H7 (cell line): Measurements from ENCODE around the gene TRAF1. TPM values are rescaled to one million over a fixed set of nuclear protein-coding genes. Genes with fewer than 3 reads are reported as not detected.
"Not testable (repeated sequence)": the region's sequence is repeated elsewhere in the genome, so short reads cannot be mapped to it uniquely, and the experiment has no call there.

ENCODE experiments used
- DNase-seq: peaks from one replicate; pipeline ENCODE4 v3.0.0; 2012
- H3K27me3 ChIP-seq: 2 replicates; pipeline ENCODE4 v1.6.0; 2011; ENCODE audit warnings: mild to moderate bottlenecking, low read length; ENCODE audit not compliant: control insufficient read depth, insufficient read depth
- H3K36me3 ChIP-seq: replicated peaks from 2 replicates; pipeline ENCODE4 v1.5.1; 2011; ENCODE audit warnings: low read length; ENCODE audit not compliant: control insufficient read depth, insufficient read depth
- H3K4me3 ChIP-seq: 2 replicates; pipeline ENCODE4 v1.5.1; 2011; ENCODE audit warnings: low read depth, mild to moderate bottlenecking, control low read depth, low read length, moderate library complexity; ENCODE audit not compliant: insufficient read depth
- total RNA-seq: library from RNA; depleted of rRNA; stranded (reverse); fragments of >200 nt; shearing (Covaris generic); gene quantifications from 2 replicates; pipeline ENCODE4 v1.2.3, GENCODE V29; 2014; rRNA removed

Gene TRAF1, protein sequence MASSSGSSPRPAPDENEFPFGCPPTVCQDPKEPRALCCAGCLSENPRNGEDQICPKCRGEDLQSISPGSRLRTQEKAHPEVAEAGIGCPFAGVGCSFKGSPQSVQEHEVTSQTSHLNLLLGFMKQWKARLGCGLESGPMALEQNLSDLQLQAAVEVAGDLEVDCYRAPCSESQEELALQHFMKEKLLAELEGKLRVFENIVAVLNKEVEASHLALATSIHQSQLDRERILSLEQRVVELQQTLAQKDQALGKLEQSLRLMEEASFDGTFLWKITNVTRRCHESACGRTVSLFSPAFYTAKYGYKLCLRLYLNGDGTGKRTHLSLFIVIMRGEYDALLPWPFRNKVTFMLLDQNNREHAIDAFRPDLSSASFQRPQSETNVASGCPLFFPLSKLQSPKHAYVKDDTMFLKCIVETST
- 0.97 and 1.4 TPM in 2 replicates for total RNA-seq

DNA sequence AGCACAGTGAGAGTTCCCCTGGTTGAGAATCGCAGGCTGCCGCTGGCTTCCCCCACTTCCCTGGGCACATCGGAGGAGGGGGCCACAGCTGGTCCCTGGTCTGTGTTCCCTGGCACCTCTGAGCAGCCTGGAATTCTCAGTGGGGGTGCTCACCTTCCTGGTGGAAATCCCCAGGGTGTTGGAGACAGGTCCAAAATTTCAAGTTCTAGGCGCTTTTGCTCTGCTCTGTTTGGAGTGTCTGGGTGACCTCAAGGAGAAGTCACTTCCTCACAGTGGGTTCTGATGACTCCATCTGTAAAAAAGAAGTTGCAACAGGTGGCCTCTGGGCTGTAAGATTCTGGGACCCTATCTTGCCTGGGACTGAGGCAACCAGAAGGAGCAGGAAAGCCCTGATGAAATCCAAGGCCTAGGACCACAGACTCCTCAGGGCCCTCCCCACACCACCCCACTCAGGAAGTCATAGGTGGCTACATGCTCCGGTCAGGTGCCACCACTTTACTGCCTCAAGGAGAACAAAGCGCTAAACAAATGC is at the start of gene TRAF1:
TRAF1 (minus strand) TSS at position 400 of the 532 bp plus-strand sequence. CDS start 721 bp downstream, outside the sequence.
- Histone ChIP-seq H3K36me3 (no peaks in the 10 kb centered on the region; the same call in 1 of the 2 replicates), H3K4me3 (no peak within 1 kb of the TSS), H3K27me3 (peaks cover 7% of the 10 kb centered on the region)
- no peak for DNase-seq

DNA sequence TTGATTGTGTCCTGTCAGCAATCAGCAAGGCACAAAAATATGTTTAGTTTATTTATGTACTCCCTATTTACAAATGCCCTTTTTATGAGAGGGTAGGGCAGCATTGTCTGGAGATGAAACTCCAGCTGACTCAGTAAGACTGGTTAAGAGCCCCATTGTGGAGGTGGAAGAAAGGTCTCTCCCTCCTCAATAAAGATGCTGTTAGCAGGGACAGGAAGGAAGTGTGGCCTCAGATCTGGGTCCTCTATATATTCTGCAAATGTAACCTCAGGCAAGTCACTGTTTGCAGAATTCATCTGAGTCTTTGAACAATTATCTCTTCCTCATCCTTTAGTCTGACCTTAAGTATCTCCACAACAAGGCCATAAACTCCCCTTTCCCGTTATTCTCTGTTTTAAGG is 48.3 kb upstream of the TRAF1 start:
- H3K27me3 ChIP-seq, result no peaks in the 10 kb centered on the region
- H3K4me3 ChIP-seq, result no peak overlapping the region
- H3K36me3 ChIP-seq, result no peaks in the 10 kb centered on the region
- no peak for DNase-seq

DNA sequence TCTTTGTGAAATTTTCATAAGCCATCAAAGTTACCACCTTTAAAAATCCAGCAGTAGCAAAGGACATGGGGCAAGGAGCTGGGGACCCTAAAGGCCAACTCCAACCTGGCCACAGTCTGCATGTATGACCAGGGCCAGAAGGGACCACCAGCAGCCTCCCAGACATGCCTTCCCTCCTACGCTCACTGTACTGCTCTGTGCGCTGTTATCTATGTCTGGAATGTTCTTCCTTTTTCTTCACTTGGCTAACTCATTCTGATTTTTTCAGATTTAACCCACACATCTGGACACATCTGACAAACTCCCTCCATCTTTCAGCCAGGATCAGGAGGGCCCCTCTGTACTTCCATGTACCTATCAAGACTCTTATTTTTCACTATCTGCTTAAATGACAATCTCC is 47.6 kb upstream of the TRAF1 start:
- no peaks in the 10 kb centered on the region for H3K27me3 ChIP-seq
- no peaks in the 10 kb centered on the region for H3K36me3 ChIP-seq
- DNase-seq, result no peak
- H3K4me3 ChIP-seq, result no peak overlapping the region

DNA sequence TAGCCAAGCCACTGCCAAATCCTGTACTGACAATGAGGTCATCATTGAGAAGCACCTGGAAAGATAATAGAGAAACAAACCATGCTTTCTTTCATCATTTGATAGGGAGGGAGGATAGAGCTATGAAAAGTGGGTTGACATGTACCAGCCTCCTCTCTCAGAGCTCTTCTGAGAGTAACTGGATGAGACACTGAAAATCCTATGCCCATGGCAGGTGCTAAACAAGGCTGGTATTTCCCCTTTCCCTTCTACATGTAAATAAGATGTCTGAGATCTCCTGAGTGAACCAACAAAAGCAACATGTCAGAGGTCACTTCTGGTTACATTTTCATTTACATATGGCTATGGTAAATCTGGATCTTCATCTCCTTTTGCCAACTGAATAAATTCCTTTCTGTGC is 45.3 kb upstream of the TRAF1 start:
- Histone ChIP-seq H3K4me3 (no peak overlapping the region), H3K36me3 (no peaks in the 10 kb centered on the region), H3K27me3 (no peaks in the 10 kb centered on the region)
- DNase-seq, result no peak

DNA sequence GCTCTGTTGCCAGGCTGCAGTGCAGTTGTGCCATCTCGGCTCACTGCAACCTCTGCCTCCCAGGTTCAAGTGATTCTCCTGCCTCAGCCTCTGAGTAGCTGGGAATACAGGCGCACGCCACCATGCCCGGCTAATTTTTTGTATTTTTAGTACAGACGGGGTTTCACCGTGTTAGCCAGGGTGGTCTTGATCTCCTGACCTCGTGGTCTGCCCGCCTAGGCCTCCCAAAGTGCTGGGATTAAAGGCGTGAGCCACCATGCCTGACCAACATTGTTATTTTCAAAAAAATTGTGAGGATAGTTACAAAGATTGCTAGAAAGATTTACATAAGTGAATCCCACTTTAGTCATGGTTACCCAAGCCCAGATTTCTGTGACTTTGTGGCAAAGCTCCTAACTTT is 44.9 kb upstream of the TRAF1 start:
- DNase-seq, H3K36me3 ChIP-seq, H3K27me3 ChIP-seq, H3K4me3 ChIP-seq: not testable (repeated sequence)

DNA sequence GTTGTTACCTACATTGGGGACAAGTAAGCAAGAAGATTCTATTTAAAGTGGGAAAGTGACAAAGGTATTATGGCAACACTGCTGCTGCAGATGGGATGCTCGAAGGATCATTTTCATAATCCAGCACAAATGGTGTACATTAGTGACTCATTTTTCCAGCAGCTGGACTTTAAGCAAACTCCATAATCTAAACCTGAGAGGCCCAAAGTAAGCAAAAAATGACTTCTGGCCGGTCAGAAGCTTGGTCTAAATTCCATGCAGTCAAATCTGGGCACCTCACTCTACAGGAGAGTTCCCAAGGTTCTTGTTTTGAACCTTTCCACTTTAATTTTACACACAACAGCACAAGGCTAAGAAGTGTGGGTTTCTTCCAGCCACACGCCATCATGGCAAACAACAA is 43.6 kb upstream of the TRAF1 start:
- DNase-seq, result no peak
- H3K27me3 ChIP-seq, result no peaks in the 10 kb centered on the region

DNA sequence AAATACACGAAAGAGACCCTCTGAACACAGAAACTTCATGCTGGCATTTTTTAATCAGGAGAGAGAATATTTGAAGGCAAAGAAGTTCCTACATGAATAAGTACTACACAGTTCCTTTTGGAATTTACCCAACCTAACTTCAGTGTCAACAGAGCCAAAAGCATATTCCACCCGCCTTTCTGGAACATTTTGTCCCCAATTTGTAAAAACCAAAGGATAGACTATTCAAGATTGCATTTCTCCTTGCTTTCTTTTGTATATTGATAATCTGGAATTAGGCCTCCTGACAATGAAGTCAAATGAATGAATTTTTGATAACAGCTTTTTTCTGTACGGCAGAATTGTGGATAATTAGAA is 39.4 kb upstream of the TRAF1 start:
- DNase-seq, result no peak
- Histone ChIP-seq H3K27me3 (no peaks in the 10 kb centered on the region), H3K36me3 (no peaks in the 10 kb centered on the region), H3K4me3 (no peak overlapping the region)

More for the DNA sequence above, 43.6 kb upstream of the TRAF1 start:
- Histone ChIP-seq H3K4me3 (no peak overlapping the region), H3K36me3 (no peaks in the 10 kb centered on the region)

DNA sequence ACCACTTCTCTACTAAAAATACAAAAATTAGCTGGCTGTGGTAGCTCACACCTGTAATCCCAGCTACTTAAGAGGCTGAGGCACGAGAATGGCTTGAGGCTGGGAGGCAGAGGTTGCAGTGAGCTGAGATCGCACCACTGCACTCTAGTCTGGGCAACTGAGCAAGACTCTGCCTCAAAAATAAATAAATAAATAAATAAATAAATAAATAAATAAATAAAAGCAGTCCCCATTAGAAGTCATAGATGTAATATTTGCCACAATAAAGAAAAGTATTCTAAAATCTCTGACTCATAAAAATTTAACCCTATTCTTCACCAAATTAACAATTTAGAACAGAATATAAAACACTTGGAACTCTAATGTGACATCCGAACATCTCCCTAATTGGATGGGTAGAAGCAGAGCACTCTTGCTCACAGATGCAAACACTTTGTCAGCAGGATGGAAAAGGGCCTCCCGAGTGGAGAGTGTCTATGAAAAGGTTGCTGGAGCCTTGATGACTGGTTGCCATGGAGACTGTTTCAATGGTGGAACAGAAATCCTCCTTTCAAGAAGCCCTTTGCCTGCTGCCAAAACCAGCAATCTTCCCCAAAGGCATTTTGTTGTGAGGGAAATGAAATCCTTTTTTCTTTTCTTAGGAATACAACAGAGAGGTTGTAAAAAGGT is 38.9 kb upstream of the TRAF1 start:
- DNase-seq, result peak; percentile 41
- H3K27me3 ChIP-seq, result no peaks in the 10 kb centered on the region
- H3K36me3 ChIP-seq, result no peaks in the 10 kb centered on the region
- H3K4me3 ChIP-seq, result no peak overlapping the region

DNA sequence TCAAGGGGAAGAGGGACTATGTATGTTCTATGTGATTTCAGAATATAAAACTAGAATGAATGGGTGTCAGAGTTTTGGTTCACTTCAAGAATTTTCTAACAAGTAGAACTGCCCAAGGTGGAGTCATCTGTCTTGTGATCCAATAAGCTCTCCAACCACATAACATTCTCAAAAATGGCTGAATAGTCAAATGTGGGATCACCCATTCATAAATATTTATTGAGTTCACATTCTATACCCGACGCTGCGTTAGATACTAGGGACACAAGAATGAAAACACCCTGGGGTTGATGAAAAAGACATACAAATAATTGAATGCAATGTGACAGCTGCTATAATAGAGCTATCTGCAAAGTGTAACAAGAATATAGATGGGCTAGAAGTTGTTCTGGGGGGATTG is 35.3 kb upstream of the TRAF1 start:
- DNase-seq, result no peak
- H3K27me3 ChIP-seq, result no peaks in the 10 kb centered on the region
- H3K4me3 ChIP-seq, result no peak overlapping the region
- H3K36me3 ChIP-seq, result no peaks in the 10 kb centered on the region

DNA sequence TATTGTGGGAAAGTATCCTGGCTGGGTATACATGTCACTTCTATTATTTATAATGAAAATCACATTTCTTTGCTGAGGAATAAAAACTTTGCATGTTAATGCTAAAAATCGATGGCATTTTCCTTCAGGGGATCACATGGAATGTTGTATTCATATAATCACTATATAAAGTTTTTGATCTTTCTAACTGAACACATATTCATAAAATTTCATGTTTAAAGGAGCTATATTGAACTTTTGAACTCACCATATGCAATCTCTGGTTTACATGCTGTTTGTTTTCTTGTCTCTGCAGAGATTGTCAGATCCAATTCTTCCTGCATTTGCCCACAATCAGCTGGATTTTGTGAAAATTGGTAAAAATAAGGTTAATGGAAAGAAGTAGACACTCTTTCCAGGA is 33.4 kb upstream of the TRAF1 start:
- DNase-seq, result no peak
- no peaks in the 10 kb centered on the region for H3K36me3 ChIP-seq
- H3K4me3 ChIP-seq, result no peak overlapping the region
- H3K27me3 ChIP-seq, result no peaks in the 10 kb centered on the region

DNA sequence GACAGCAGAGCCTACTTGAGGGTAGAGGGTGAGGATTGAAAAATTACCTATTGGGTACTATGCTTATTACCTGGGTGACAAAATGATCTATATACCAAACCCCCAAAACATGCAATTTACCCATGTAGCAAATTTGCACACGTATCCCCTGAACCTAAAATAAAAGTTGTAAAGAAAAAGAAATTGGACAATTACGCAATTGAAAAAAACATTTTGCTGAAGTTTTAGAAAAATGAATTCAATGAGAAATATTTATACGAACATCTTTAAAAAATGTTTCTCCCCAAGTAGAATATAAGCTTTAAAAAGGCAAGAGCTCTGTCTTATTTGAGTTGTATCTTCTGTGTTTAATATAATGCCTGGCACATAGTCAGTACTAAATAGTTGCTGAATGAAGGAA is 30.3 kb upstream of the TRAF1 start:
- Histone ChIP-seq H3K4me3 (no peak overlapping the region), H3K27me3 (no peaks in the 10 kb centered on the region), H3K36me3 (no peaks in the 10 kb centered on the region)
- no peak for DNase-seq

DNA sequence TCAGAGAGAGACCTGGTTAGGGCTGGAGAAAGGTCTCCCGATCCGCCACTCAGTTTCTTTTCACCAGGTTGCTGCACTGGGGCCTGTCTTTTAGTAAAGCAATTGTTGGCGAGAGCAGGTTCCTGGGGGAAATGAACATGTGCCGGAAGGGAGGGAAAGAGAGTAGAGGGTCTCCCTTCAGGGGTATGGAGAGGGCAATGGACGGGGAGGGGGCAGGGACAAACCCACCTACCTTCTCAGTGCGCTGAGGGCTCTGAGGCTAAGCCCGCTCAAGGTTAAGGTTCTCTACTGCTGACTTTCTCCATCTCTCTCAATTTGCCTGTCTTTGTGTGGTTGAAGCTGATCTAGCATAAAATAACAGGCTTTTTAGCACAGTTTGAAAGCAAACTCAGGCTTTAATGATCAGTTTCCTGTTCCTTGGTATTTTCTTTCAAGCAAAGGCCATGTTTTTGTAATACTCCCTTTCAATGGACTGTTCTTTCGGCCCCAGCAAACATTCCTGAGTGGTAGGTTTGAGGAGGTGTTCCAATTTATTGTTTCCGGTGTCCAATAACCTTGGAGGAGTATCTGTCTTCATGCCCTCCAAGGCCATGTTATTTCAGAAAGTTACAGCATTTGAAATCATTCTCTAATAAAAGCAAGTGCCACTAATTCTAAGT is 25.5 kb upstream of the TRAF1 start:
- no peaks in the 10 kb centered on the region for H3K27me3 ChIP-seq
- no peaks in the 10 kb centered on the region for H3K36me3 ChIP-seq
- no peak for DNase-seq
- no peak overlapping the region for H3K4me3 ChIP-seq

DNA sequence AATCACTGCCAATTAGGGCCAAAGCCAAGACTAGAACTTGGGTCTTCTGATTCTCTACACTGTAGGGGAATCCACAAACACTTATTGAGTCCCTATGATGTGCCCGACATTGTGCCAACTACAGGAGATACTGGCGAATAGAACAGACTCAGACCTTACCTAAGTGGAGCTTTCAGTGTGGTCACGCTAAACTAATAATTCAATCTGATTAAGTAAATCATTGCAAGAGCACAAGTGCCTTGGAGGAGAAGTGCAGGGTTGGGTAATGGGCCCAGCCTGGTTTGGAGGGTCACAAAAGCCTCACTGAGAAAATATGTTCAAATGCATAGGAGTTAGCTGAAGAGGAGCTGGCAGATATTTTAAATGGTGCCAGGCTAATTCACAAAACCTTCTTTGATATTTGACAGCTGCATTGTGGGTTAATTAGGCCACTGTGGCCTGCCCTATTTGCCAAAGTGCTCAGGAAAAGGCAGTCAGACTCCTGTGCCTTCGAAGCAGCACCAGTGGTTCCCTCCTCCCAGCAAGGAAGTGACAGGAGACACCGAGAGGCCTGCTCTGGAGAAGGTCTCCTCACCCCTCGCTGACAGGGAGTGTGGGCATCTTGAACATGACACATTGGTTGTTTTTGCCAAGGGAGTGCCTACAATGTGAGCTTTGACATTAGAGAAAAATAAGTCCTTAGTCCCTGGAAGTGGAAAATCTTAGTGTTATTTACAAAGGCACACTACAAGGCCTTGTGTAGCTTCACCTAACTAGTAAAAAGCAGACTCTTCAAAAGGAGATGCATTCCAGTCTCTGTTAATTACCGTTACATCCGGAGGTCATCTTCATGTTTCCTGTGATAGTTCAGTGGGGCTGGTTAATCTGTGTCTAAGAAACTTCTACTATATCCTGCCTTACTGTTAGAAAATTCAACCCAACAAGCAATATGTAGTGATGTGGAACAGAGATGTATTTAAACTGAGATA is 24.1 kb upstream of the TRAF1 start:
- Histone ChIP-seq H3K4me3 (no peak overlapping the region), H3K36me3 (no peaks in the 10 kb centered on the region), H3K27me3 (no peaks in the 10 kb centered on the region)
- no peak for DNase-seq

DNA sequence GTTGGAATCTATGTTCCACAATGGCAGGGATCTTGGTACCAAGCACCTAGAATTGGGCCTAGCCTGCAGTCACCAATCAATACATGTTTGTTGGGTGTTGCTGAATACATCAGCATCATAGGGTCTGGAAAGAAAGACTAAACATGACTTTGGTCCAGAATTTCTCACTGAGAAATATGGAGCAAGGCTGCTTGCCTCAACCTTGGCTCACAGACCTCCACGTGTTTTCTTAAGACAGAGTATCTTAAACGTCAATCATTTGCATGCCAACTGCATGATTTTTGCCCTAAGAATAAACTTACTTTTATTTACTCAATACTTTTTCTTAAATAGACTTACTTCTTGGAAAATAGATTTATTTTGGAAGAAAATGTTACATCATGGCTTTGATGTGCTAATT is 22.7 kb upstream of the TRAF1 start:
- no peaks in the 10 kb centered on the region for H3K27me3 ChIP-seq
- DNase-seq, result no peak
- H3K36me3 ChIP-seq, result no peaks in the 10 kb centered on the region

More for the DNA sequence above, 22.7 kb upstream of the TRAF1 start:
- no peak overlapping the region for H3K4me3 ChIP-seq
